Endothelial cell of umbilical vein (primary cell): ENCODE data around the gene RBKS. TPM values are rescaled to one million over a fixed set of nuclear protein-coding genes. Genes with fewer than 3 reads are reported as not detected.

ENCODE experiments used
- BruUV-seq: library from RNA; stranded (reverse); fragments of 400-500 nt; replicated peaks from 2 replicates; lab custom pipeline; 2021; lab: Mats Ljungman, UMichigan
- CTCF ChIA-PET: fragments of 300-600, 350-600 bp; sonication (Branson Sonifier 250); formaldehyde crosslinking; loops from one replicate; lab custom pipeline; 2021; ENCODE audit warnings: antibody characterized with exemption, inconsistent platforms; lab: Charles Lee
- POLR2A ChIA-PET: fragments of 300-600, 350-600 bp; sonication (Branson Sonifier 250); formaldehyde crosslinking; loops from one replicate; lab custom pipeline; 2021; ENCODE audit warnings: antibody characterized with exemption, inconsistent platforms; lab: Charles Lee
- DNase-seq: peaks from one replicate; pipeline ENCODE4 v3.0.0-alpha.2; 2011; ENCODE audit warnings: low read depth, low spot score
- FAIRE-seq: peaks from 2 replicates; lab custom pipeline; 2011; peaks lifted over from hg19 to GRCh38; lab: Jason Lieb, UNC
- H2AFZ ChIP-seq: 2 replicates; pipeline ENCODE4 v1.6.0; 2012; ENCODE audit warnings: low read depth, low read length, control low read depth, inconsistent platforms
- H3K27ac ChIP-seq: 2 replicates; pipeline ENCODE4 v1.5.1; 2011; ENCODE audit warnings: low read depth, mild to moderate bottlenecking, control low read depth, low read length, moderate library complexity; ENCODE audit not compliant: insufficient read depth
- H3K27me3 ChIP-seq, 2 experiments: 2 replicates each; pipeline versions ENCODE4 v1.6.0 to v1.6.1; 2011; ENCODE audit warnings: low read length in 2 of 2, mixed read lengths in 1 of 2; ENCODE audit not compliant: control insufficient read depth in 2 of 2, insufficient read depth in 2 of 2
- H3K36me3 ChIP-seq, 2 experiments: 2 replicates in 1 of 2; 3 replicates in 1 of 2; pipeline ENCODE4 v1.5.1; 2011; ENCODE audit warnings: low read length in 2 of 2, mild to moderate bottlenecking in 1 of 2, moderate library complexity in 1 of 2; ENCODE audit not compliant: control insufficient read depth in 2 of 2, insufficient read depth in 2 of 2; ENCODE audit errors: extremely low read depth in 1 of 2
- H3K4me1 ChIP-seq: 3 replicates; pipeline ENCODE4 v1.5.1; 2011; ENCODE audit warnings: mild to moderate bottlenecking, low read length; ENCODE audit not compliant: control insufficient read depth, insufficient read depth; ENCODE audit errors: extremely low read depth
- H3K4me2 ChIP-seq: 2 replicates; pipeline ENCODE4 v1.6.1; 2011; ENCODE audit warnings: low read length, control low read depth, mixed read lengths; ENCODE audit not compliant: insufficient read depth
- H3K4me3 ChIP-seq, 3 experiments: fragments of 200-600 bp in 1 of 3; sonication (generic), shearing (Covaris generic) in 1 of 3; replicated peaks in 1 of 3; 2 replicates each; pipeline ENCODE4 v1.5.1; 2011 to 2016; ENCODE audit warnings: control low read depth in 3 of 3, low read length in 3 of 3, mild to moderate bottlenecking in 2 of 3, inconsistent platforms in 1 of 3, low read depth in 1 of 3, moderate library complexity in 1 of 3; ENCODE audit not compliant: insufficient read depth in 1 of 3
- H3K79me2 ChIP-seq: 2 replicates; pipeline ENCODE4 v1.6.0; 2012; ENCODE audit warnings: low read length, inconsistent platforms; ENCODE audit not compliant: control insufficient read depth, insufficient read depth
- H3K9ac ChIP-seq: replicated peaks from 2 replicates; pipeline ENCODE3; 2011; ENCODE audit warnings: low read length, control low read depth; ENCODE audit not compliant: insufficient read depth; ENCODE audit errors: extremely low read depth
- H3K9me1 ChIP-seq: replicated peaks from 3 replicates; pipeline ENCODE4 v1.6.0; 2011; ENCODE audit warnings: mild to moderate bottlenecking, low read length; ENCODE audit not compliant: control insufficient read depth, insufficient read depth; ENCODE audit errors: extremely low read depth
- H3K9me3 ChIP-seq: replicated peaks from 2 replicates; pipeline ENCODE4 v1.5.1; 2012; ENCODE audit warnings: low read length, inconsistent platforms; ENCODE audit not compliant: control insufficient read depth, insufficient read depth
- H4K20me1 ChIP-seq: replicated peaks from 2 replicates; pipeline ENCODE3; 2011; ENCODE audit warnings: mild to moderate bottlenecking, low read length; ENCODE audit not compliant: control insufficient read depth, insufficient read depth; ENCODE audit errors: extremely low read depth
- EZH2 ChIP-seq: IDR thresholded peaks from 2 replicates; pipeline ENCODE4 v1.6.1; 2012; ENCODE audit warnings: borderline replicate concordance, low read depth, mild to moderate bottlenecking, moderate library complexity, low read length, inconsistent platforms; ENCODE audit not compliant: severe bottlenecking
- FOS ChIP-seq: IDR thresholded peaks from 2 replicates; pipeline ENCODE4 v1.6.1; 2011; ENCODE audit warnings: mild to moderate bottlenecking, low read length, moderate library complexity, borderline replicate concordance; ENCODE audit not compliant: insufficient read depth
- GATA2 ChIP-seq: IDR thresholded peaks from 2 replicates; pipeline ENCODE4 v1.7.0; 2011; ENCODE audit warnings: low read depth, mild to moderate bottlenecking, moderate library complexity, mixed read lengths, low read length; ENCODE audit not compliant: insufficient read length, insufficient read depth
- JUN ChIP-seq: IDR thresholded peaks from 2 replicates; pipeline ENCODE4 v1.6.1; 2011; ENCODE audit warnings: borderline replicate concordance, low read depth; ENCODE audit not compliant: insufficient read length, insufficient read depth
- MAX ChIP-seq: IDR thresholded peaks from 2 replicates; pipeline ENCODE4 v1.6.1; 2011; ENCODE audit not compliant: insufficient read depth, insufficient read length
- MYC ChIP-seq: IDR thresholded peaks from one replicate; pipeline ENCODE4 v1.6.1; 2011; ENCODE audit warnings: mild to moderate bottlenecking, low read depth, low read length
- POLR2A ChIP-seq: IDR thresholded peaks from 2 replicates; pipeline ENCODE4 v1.6.1; 2012; ENCODE audit warnings: low read depth, mild to moderate bottlenecking, control low read depth, low read length
- POLR2AphosphoS5 ChIP-seq: IDR thresholded peaks from 2 replicates; pipeline ENCODE4 v1.6.1; 2012; ENCODE audit warnings: low read depth, mild to moderate bottlenecking, control low read depth, low read length, moderate library complexity; ENCODE audit not compliant: insufficient read depth
- dilution Hi-C: fragments of 300-500 bp; cut with MboI; formaldehyde crosslinking; loops from one replicate; pipeline ENCODE4 v1.15.0; 2019; ENCODE audit warnings: low sequenced_read_pairs; ENCODE audit not compliant: extremely low pct_ligation_motif_present
- intact Hi-C: fragments of 100-400 bp; cut with micrococcal nuclease; formaldehyde crosslinking; loops from one replicate; pipeline ENCODE4 v1.10.0; 2022
- polyA plus RNA-seq, 4 experiments: library from polyadenylated mRNA; depleted of rRNA in 3 of 4; stranded (reverse) in 3 of 4; unstranded in 1 of 4; fragments of >200 nt; gene quantifications; 2 replicates each; pipeline versions ENCODE4 v1.2.1 to v1.2.3, GENCODE V29; 2011 to 2012; ENCODE audit warnings: missing spikeins in 1 of 4
- total RNA-seq: library from RNA; stranded (reverse); gene quantifications from 2 replicates; pipeline ENCODE4 v1.2.3, GENCODE V29; 2021
- TF ChIP-seq, protein P1 (sequence below), 2 donors: IDR thresholded peaks; 1 replicate in 1 of 2; 2 replicates in 1 of 2; pipeline ENCODE4 v1.5.1; 2011; ENCODE audit warnings: low read length in 2 of 2, mild to moderate bottlenecking in 2 of 2, moderate library complexity in 2 of 2, control low read depth in 1 of 2, inconsistent platforms in 1 of 2, low read depth in 1 of 2; ENCODE audit not compliant: insufficient read depth in 1 of 2; ENCODE audit errors: extremely low read depth in 1 of 2

RBKS gene
- total and polyA plus RNA-seq, 2 donors (not counting 3 experiments of a cell fraction or from before 2014, with no cell fraction given) = 0.64 to 1.8 TPM

GRCh38 chr2:27830656-27831055 is 59.5 kb downstream of the RBKS start:
- Histone ChIP-seq H3K27me3 (no peaks in the 10 kb centered on the region), H3K4me1 (peaks cover 22% of the 10 kb centered on the region), H2AFZ (peak overlapping the region; percentile 5), H3K79me2 (no peaks in the 10 kb centered on the region), H4K20me1 (no peaks in the 10 kb centered on the region), H3K9me3 (no peaks in the 10 kb centered on the region), H3K4me2 (no peak overlapping the region), H3K9ac (no peak overlapping the region), H3K27ac (peak overlapping the region; percentile 22), H3K9me1 (no peaks in the 10 kb centered on the region), H3K36me3 (no peaks in the 10 kb centered on the region), H3K4me3 (no peak overlapping the region)
- ChIA-PET CTCF (interaction anchor here (1.7 kb wide), 1 partner anchor 23 kb away, joined by 4 read pairs; no protein-coding TSS in a partner anchor), POLR2A (no interaction called here)
- peak; percentile 40 for DNase-seq
- TF ChIP-seq FOS (peak; percentile 45), JUN (peak; percentile 42), POLR2A (no peak), MYC (no peak)
- intact Hi-C loops (no loop called here), dilution Hi-C loops (no loop called here)
- no TSS peak for BruUV-seq
- no peak for FAIRE-seq

GRCh38 chr2:27829791-27830190 is 60.4 kb downstream of the RBKS start:
- no peak overlapping the region for H3K9ac ChIP-seq
- no peaks in the 10 kb centered on the region for H3K9me1 ChIP-seq
- dilution Hi-C loops = no loop called here
- ChIA-PET POLR2A (no interaction called here), CTCF (interaction anchor here (0.6 kb wide), 1 partner anchor 42 kb away, joined by 3 read pairs; no protein-coding TSS in a partner anchor)
- no peaks in the 10 kb centered on the region for H4K20me1 ChIP-seq
- FAIRE-seq (no peak), DNase-seq (no peak)
- intact Hi-C loops = no loop called here
- no peaks in the 10 kb centered on the region for H3K79me2 ChIP-seq
- H3K4me3 ChIP-seq = no peak overlapping the region
- H3K27ac ChIP-seq = no peak overlapping the region
- H3K4me2 ChIP-seq = no peak overlapping the region
- H3K9me3 ChIP-seq = no peaks in the 10 kb centered on the region
- no peaks in the 10 kb centered on the region for H3K27me3 ChIP-seq
- no peak for TF ChIP-seq POLR2AphosphoS5
- TF ChIP-seq GATA2 = no peak
- no peak for TF ChIP-seq EZH2
- TF ChIP-seq MYC = no peak
- no peak for TF ChIP-seq JUN
- no peak for TF ChIP-seq FOS
- TF ChIP-seq, protein P1, sequence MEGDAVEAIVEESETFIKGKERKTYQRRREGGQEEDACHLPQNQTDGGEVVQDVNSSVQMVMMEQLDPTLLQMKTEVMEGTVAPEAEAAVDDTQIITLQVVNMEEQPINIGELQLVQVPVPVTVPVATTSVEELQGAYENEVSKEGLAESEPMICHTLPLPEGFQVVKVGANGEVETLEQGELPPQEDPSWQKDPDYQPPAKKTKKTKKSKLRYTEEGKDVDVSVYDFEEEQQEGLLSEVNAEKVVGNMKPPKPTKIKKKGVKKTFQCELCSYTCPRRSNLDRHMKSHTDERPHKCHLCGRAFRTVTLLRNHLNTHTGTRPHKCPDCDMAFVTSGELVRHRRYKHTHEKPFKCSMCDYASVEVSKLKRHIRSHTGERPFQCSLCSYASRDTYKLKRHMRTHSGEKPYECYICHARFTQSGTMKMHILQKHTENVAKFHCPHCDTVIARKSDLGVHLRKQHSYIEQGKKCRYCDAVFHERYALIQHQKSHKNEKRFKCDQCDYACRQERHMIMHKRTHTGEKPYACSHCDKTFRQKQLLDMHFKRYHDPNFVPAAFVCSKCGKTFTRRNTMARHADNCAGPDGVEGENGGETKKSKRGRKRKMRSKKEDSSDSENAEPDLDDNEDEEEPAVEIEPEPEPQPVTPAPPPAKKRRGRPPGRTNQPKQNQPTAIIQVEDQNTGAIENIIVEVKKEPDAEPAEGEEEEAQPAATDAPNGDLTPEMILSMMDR (IDR thresholded peaks at IDR 0.05; ENCODE audit: extremely low read depth in 1 of 2, insufficient read depth in 1 of 2, low read depth in 1 of 2, low read length in 2 of 2) = no peak
- TF ChIP-seq MAX = no peak
- TF ChIP-seq POLR2A = no peak
- peaks cover 22% of the 10 kb centered on the region for H3K4me1 ChIP-seq
- H3K36me3 ChIP-seq = no peaks in the 10 kb centered on the region
- BruUV-seq = no TSS peak
- H2AFZ ChIP-seq = no peak overlapping the region
